Glutamatergic neuron (in vitro differentiated cells): ENCODE data around the gene SPOP. TPM values are rescaled to one million over a fixed set of nuclear protein-coding genes. Genes with fewer than 3 reads are reported as not detected.
A peak's percentile ranks its signal among the peaks of the same experiment; 100 is the strongest.

Experiments used
- DNase-seq: peaks from one replicate; pipeline ENCODE4 v3.0.0; 2022
- H3K27ac Mint-ChIP-seq: one replicate; pipeline ENCODE4 v1.8.0; 2020; ENCODE audit warnings: mild to moderate bottlenecking, mixed read lengths, inconsistent platforms; ENCODE audit not compliant: unreplicated experiment
- H3K27me3 Mint-ChIP-seq: one replicate; pipeline ENCODE4 v1.8.0; 2020; ENCODE audit warnings: mild to moderate bottlenecking, moderate library complexity, mixed read lengths, inconsistent platforms; ENCODE audit not compliant: unreplicated experiment
- H3K36me3 Mint-ChIP-seq: one replicate; pipeline ENCODE4 v1.8.0; 2020; ENCODE audit warnings: mild to moderate bottlenecking, mixed read lengths, inconsistent platforms; ENCODE audit not compliant: unreplicated experiment
- H3K4me1 Mint-ChIP-seq: one replicate; pipeline ENCODE4 v1.8.0; 2020; ENCODE audit warnings: mild to moderate bottlenecking, low read depth, mixed read lengths, inconsistent platforms; ENCODE audit not compliant: unreplicated experiment
- H3K4me3 Mint-ChIP-seq: one replicate; pipeline ENCODE4 v1.8.0; 2020; ENCODE audit warnings: mild to moderate bottlenecking, mixed read lengths, inconsistent platforms; ENCODE audit not compliant: unreplicated experiment
- H3K9me3 Mint-ChIP-seq: one replicate; pipeline ENCODE4 v1.8.0; 2020; ENCODE audit warnings: mild to moderate bottlenecking, moderate library complexity, mixed read lengths, inconsistent platforms; ENCODE audit not compliant: unreplicated experiment
- total RNA-seq: library from RNA; stranded (reverse); fragmentation: NEBNext Ultra II Directional; extraction: Animal tissue kit (Norgen Biotek cat#: 25700); gene quantifications from one replicate; pipeline ENCODE4 v1.2.1, GENCODE V29; 2021; ENCODE audit not compliant: unreplicated experiment
- TF ChIP-seq, protein P1 (sequence below): fragments of 200-600 bp; sonication (generic); IDR thresholded peaks from one replicate; pipeline ENCODE4 v1.5.0; 2021; ENCODE audit not compliant: partially characterized antibody, unreplicated experiment

SPOP gene
- total RNA-seq, 1 donor from 2014 or later, result 49.5 TPM

DNA sequence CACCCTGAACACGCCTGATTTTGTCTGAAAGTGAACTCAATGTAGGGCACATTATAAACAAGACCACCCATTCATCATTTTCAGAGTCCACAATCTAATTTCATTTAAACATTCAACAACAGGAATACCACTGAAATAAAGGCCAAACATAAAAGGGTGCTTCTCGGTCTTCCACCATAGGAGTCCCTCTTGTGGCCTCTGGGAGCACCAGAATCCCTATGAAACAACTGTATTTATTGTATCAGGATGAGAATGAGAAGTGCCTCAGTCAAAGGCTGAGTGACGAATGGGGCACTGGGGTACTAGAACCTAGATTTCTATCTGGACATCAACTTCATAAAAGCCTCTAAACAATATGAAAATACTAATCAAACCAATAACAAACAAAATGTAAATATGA is 61.8 kb downstream of the SPOP start:
- no peak for DNase-seq
- TF ChIP-seq, protein P1, sequence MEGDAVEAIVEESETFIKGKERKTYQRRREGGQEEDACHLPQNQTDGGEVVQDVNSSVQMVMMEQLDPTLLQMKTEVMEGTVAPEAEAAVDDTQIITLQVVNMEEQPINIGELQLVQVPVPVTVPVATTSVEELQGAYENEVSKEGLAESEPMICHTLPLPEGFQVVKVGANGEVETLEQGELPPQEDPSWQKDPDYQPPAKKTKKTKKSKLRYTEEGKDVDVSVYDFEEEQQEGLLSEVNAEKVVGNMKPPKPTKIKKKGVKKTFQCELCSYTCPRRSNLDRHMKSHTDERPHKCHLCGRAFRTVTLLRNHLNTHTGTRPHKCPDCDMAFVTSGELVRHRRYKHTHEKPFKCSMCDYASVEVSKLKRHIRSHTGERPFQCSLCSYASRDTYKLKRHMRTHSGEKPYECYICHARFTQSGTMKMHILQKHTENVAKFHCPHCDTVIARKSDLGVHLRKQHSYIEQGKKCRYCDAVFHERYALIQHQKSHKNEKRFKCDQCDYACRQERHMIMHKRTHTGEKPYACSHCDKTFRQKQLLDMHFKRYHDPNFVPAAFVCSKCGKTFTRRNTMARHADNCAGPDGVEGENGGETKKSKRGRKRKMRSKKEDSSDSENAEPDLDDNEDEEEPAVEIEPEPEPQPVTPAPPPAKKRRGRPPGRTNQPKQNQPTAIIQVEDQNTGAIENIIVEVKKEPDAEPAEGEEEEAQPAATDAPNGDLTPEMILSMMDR, result no peak
- H3K27me3 Mint-ChIP-seq, result peaks cover 1% of the 10 kb centered on the region
- H3K36me3 Mint-ChIP-seq, result no peaks in the 10 kb centered on the region
- no peak overlapping the region for H3K4me3 Mint-ChIP-seq
- no peak overlapping the region for H3K27ac Mint-ChIP-seq
- no peaks in the 10 kb centered on the region for H3K9me3 Mint-ChIP-seq
- H3K4me1 Mint-ChIP-seq, result no peaks in the 10 kb centered on the region

DNA sequence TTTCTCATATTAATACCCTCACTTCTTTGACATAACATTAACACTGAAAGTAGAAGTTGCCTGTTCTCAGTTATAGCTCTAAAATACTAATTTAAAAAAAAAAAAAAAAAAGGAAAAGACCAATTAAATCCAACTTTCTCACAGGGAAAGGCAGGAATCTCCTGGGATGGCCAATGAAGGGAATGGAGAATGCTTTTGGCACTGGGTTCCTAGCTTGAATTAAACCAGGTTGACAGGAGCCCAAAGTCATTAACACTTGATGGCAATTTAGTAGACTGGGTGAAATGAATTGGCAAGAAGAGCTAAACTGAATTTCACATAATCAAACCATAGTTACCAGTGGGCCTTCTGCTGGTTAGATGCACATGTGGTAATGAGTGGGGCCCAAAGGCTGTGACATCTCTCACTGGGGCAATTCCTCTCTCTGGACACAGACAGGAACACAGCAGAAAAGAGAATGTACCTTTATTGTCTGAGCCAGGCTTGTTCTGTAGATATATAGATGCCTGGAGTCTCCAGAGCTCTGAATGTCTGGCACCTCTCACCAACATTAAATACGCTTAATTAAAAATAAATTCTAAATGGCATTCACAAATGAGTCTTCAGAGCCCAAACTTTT is 64.6 kb downstream of the SPOP start:
- Mint-ChIP-seq H3K27me3 (peaks cover 1% of the 10 kb centered on the region), H3K36me3 (no peaks in the 10 kb centered on the region), H3K9me3 (no peaks in the 10 kb centered on the region), H3K4me3 (no peak overlapping the region), H3K4me1 (no peaks in the 10 kb centered on the region), H3K27ac (no peak overlapping the region)
- no peak for DNase-seq
- TF ChIP-seq, protein P1, result no peak

DNA sequence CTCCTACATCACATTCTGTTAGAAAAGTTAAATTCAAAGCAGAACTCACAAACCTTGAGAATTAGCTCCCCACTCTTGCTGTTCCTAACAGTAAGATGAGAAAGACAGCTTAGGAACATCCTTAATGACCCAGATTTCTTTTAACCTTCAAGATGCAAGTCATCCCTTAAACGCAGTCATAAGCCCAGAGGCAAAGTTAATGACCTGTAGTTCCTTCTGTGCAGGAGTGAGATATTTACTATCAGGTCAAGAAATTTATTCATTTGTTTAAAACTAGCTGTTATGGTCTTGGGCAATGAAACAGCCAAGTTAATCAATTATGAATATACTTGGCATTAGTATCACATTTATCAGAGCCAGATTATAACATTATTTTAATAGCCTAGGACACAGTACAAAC is 65.2 kb downstream of the SPOP start:
- Mint-ChIP-seq H3K4me1 (no peaks in the 10 kb centered on the region), H3K9me3 (no peaks in the 10 kb centered on the region), H3K27me3 (peaks cover 1% of the 10 kb centered on the region), H3K27ac (no peak overlapping the region), H3K36me3 (no peaks in the 10 kb centered on the region), H3K4me3 (no peak overlapping the region)
- TF ChIP-seq, protein P1, result no peak
- DNase-seq, result no peak

DNA sequence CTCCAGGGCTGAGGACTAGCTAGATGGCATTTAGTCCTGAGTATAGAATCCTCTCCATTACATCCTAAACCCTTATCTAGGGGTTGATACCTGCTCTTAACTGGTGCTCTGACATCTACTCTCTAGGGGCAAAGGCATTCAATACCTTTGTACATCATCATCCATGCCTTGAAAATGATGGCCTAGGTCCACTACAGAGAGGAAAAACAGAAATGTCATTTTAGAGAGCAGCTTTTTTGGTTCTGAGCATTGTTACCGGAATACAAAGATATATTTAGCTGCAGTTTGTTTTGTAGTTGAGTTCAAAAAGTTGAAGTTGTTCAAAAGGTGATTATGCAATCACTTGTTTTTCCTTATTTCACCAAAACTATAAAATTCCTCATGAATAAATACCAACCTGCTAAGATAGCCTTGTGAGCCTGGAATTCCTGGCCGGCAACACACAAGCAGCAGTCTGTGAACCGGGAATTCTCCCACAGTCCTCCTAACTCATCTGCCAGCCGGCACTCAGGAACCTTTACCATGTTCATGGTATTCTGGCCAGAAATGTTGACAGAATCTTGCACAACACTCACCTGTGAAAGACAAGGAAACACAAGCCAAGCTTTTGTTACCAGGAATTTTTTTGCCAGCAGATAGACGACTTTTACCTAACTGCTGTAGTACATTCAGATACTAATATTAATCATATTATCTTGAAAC is 66.9 kb downstream of the SPOP start:
- no peaks in the 10 kb centered on the region for H3K27me3 Mint-ChIP-seq
- H3K4me1 Mint-ChIP-seq, result no peaks in the 10 kb centered on the region
- no peaks in the 10 kb centered on the region for H3K36me3 Mint-ChIP-seq
- H3K9me3 Mint-ChIP-seq, result no peaks in the 10 kb centered on the region
- TF ChIP-seq, protein P1, result no peak
- no peak for DNase-seq
- no peak overlapping the region for H3K4me3 Mint-ChIP-seq
- H3K27ac Mint-ChIP-seq, result no peak overlapping the region

DNA sequence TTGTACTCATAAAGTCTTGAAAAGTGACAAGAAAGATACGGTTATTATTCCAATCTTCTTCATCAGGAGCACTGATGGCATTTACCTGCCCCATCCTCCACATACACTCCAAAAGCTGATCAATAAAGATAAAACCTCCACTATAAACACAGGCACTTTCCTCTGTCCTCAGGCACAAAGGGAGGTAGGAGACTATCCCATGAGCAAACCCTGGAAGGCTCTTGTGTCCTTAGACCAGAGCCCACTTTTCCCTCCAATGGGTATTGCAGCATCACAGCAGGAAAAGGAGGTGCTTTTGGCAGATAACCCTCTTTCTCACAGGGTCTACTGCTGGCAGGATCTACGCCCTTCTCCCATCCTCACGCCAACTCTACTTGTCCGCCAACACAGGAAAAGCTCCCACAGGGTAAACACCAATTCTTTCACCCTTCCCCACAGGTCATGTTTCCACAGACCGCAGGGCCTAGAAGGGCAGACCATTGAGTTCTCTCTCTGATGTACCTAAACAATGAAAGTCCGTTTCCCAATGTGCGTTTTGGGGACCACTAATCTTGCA is 73.5 kb downstream of the SPOP start:
- Mint-ChIP-seq H3K9me3 (peaks cover 1% of the 10 kb centered on the region), H3K4me3 (peak overlapping the region; percentile 12), H3K27me3 (no peaks in the 10 kb centered on the region), H3K27ac (no peak overlapping the region), H3K4me1 (peaks cover 20% of the 10 kb centered on the region), H3K36me3 (no peaks in the 10 kb centered on the region)
- DNase-seq, result no peak
- TF ChIP-seq, protein P1, result no peak
